GM12878 (cell line): ENCODE measurements around the gene RALGDS. TPM values are rescaled to one million over a fixed set of nuclear protein-coding genes. Genes with fewer than 3 reads are reported as not detected.

Experiments
- ATAC-seq: fragments of 200-7000 bp; cut with Tn5 transposase; 3 replicates; pipeline ENCODE4 v1.9.1; 2020; ENCODE audit warnings: mild to moderate bottlenecking, moderate library complexity
- BruUV-seq: library from RNA; stranded (reverse); fragments of 400-500 nt; replicated peaks from 2 replicates; lab custom pipeline; 2021; lab: Mats Ljungman, UMichigan
- CTCF ChIA-PET: fragments of 300-600 bp; sonication (Branson Sonifier 250); formaldehyde crosslinking; extraction: SDS; loops from one replicate; lab custom pipeline; 2021; ENCODE audit warnings: inconsistent platforms; lab: Yijun Ruan, JAX
- POLR2A ChIA-PET: fragments of 350-600 bp; formaldehyde crosslinking; extraction: SDS; loops from one replicate; lab custom pipeline; 2021; ENCODE audit warnings: inconsistent platforms; lab: Charles Lee
- RAD21 ChIA-PET: fragments of 300-600 bp; sonication (Branson Sonifier 250); formaldehyde crosslinking; loops from one replicate; lab custom pipeline; 2023; ENCODE audit warnings: antibody characterized with exemption; ENCODE audit not compliant: unreplicated experiment; lab: Charles Lee
- SMC1A ChIA-PET: fragments of 300-600 bp; sonication (Branson Sonifier 250); formaldehyde crosslinking; loops from one replicate; lab custom pipeline; 2023; ENCODE audit not compliant: unreplicated experiment, uncharacterized antibody; lab: Charles Lee
- DNase-seq: peaks from one replicate; pipeline ENCODE4 v3.0.0-alpha.2; 2011; ENCODE audit warnings: low read depth, low spot score
- FAIRE-seq: peaks from 3 replicates; lab custom pipeline; 2011; peaks lifted over from hg19 to GRCh38; lab: Jason Lieb, UNC
- H2AFZ ChIP-seq: 2 replicates; pipeline ENCODE4 v1.6.0; 2011; ENCODE audit warnings: low read depth, low read length, control low read depth; ENCODE audit not compliant: control insufficient read depth
- H3K27ac ChIP-seq: 2 replicates; pipeline ENCODE4 v1.5.1; 2011; ENCODE audit warnings: control low read depth; ENCODE audit not compliant: control insufficient read depth, insufficient read depth
- H3K27me3 ChIP-seq, 2 experiments: replicated peaks in 1 of 2; 2 replicates each; pipeline versions ENCODE4 v1.6.0 to v1.6.1; 2011; ENCODE audit warnings: low read length in 1 of 2; ENCODE audit not compliant: control insufficient read depth in 2 of 2, insufficient read depth in 2 of 2
- H3K36me3 ChIP-seq, 2 experiments: 2 replicates each; pipeline ENCODE4 v1.5.1; 2011; ENCODE audit warnings: low read length in 1 of 2; ENCODE audit not compliant: control insufficient read depth in 2 of 2, insufficient read depth in 2 of 2
- H3K4me1 ChIP-seq: 2 replicates; pipeline ENCODE4 v1.6.1; 2011; ENCODE audit warnings: mild to moderate bottlenecking, low read length, moderate library complexity, mixed read lengths; ENCODE audit not compliant: control insufficient read depth, insufficient read depth
- H3K4me2 ChIP-seq: 2 replicates; pipeline ENCODE4 v1.6.0; 2011; ENCODE audit warnings: control low read depth; ENCODE audit not compliant: control insufficient read depth, insufficient read depth
- H3K4me3 ChIP-seq: fragments of 200-600 bp; sonication (generic); 2 replicates; pipeline ENCODE4 v1.5.1; 2016
- H3K79me2 ChIP-seq: 2 replicates; pipeline ENCODE4 v1.6.0; 2011; ENCODE audit warnings: low read length; ENCODE audit not compliant: control insufficient read depth, insufficient read depth
- H3K9ac ChIP-seq: 2 replicates; pipeline ENCODE4 v1.8.0; 2011; ENCODE audit warnings: low read length, control low read depth, mixed read lengths; ENCODE audit not compliant: control insufficient read depth, insufficient read depth
- H3K9me3 ChIP-seq: replicated peaks from 3 replicates; pipeline ENCODE4 v1.5.1; 2011; ENCODE audit warnings: mild to moderate bottlenecking, low read length; ENCODE audit not compliant: control insufficient read depth, insufficient read depth
- H4K20me1 ChIP-seq: 2 replicates; pipeline ENCODE4 v1.6.0; 2011; ENCODE audit not compliant: control insufficient read depth, insufficient read depth
- BACH1 ChIP-seq: fragments of 450-650 bp; IDR thresholded peaks from 2 replicates; pipeline ENCODE4 v1.6.1; 2017; ENCODE audit warnings: mild to moderate bottlenecking, borderline replicate concordance
- BMI1 ChIP-seq: fragments of 450-650 bp; IDR thresholded peaks from 2 replicates; pipeline ENCODE4 v1.6.1; 2016; ENCODE audit warnings: mild to moderate bottlenecking, moderate library complexity, borderline replicate concordance
- FOXK2 ChIP-seq: fragments of 450-650 bp; IDR thresholded peaks from 2 replicates; pipeline ENCODE4 v1.6.1; 2017; ENCODE audit warnings: mild to moderate bottlenecking, moderate library complexity
- HDAC2 ChIP-seq: fragments of 200-600 bp; sonication (generic); IDR thresholded peaks from 2 replicates; pipeline ENCODE4 v1.6.1; 2017
- IKZF2 ChIP-seq, 2 experiments: fragments of 450-650 bp; IDR thresholded peaks; 2 replicates each; pipeline ENCODE4 v1.6.1; 2017; ENCODE audit warnings: mild to moderate bottlenecking in 2 of 2, moderate library complexity in 2 of 2
- KLF5 ChIP-seq: fragments of 450-650 bp; IDR thresholded peaks from 2 replicates; pipeline ENCODE4 v1.6.1; 2014; ENCODE audit warnings: mild to moderate bottlenecking; ENCODE audit not compliant: partially characterized antibody
- MTA2 ChIP-seq: fragments of 450-650 bp; IDR thresholded peaks from 2 replicates; pipeline ENCODE4 v1.6.1; 2016; ENCODE audit warnings: low read depth, mild to moderate bottlenecking, moderate library complexity
- NR2C1 ChIP-seq: fragments of 450-650 bp; IDR thresholded peaks from 2 replicates; pipeline ENCODE4 v1.6.1; 2017; ENCODE audit warnings: antibody characterized with exemption, mild to moderate bottlenecking, moderate library complexity
- PAX8 ChIP-seq: fragments of 450-650 bp; IDR thresholded peaks from 2 replicates; pipeline ENCODE4 v1.6.1; 2017; ENCODE audit warnings: mild to moderate bottlenecking, moderate library complexity
- STAT1 ChIP-seq: fragments of 450-650 bp; conservative IDR thresholded peaks from 2 replicates; pipeline ENCODE4 v1.6.1; 2014; ENCODE audit warnings: antibody characterized with exemption, mild to moderate bottlenecking
- ZNF207 ChIP-seq: fragments of 450-650 bp; IDR thresholded peaks from 2 replicates; pipeline ENCODE4 v1.6.1; 2014; ENCODE audit warnings: antibody characterized with exemption, mild to moderate bottlenecking, borderline replicate concordance
- ZNF217 ChIP-seq: fragments of 450-650 bp; IDR thresholded peaks from 2 replicates; pipeline ENCODE4 v1.6.1; 2017; ENCODE audit warnings: antibody characterized with exemption, mild to moderate bottlenecking
- ZNF384 ChIP-seq: IDR thresholded peaks from 2 replicates; pipeline ENCODE4 v1.6.1; 2012; ENCODE audit warnings: low read depth, mild to moderate bottlenecking, low read length, improper control_type of control experiment, borderline replicate concordance
- WGBS: methylation state at CpG from one replicate; pipeline ENCODE4 v1.1.6; 2016; ENCODE audit warnings: low lambda C conversion rate; ENCODE audit not compliant: insufficient replicate concordance, insufficient coverage; ENCODE audit errors: missing lambda C conversion rate; 5-methylcytosine and 5-hydroxymethylcytosine counted together
- in situ Hi-C: fragments of 300-500 bp; cut with MboI; formaldehyde crosslinking; loops from 9 replicates; pipeline ENCODE4 v1.14.3; 2018; ENCODE audit warnings: mixed read lengths
- intact Hi-C: fragments of 100-400 bp; cut with micrococcal nuclease; formaldehyde crosslinking; loops from one replicate; pipeline ENCODE4 v1.14.2; 2022; ENCODE audit not compliant: unreplicated experiment
- polyA plus RNA-seq, 11 experiments: library from polyadenylated mRNA; depleted of rRNA in 4 of 11; unstranded in 6 of 11; stranded (reverse) in 5 of 11; fragments of >200 nt; fragmentation: Nextera tagmentation in 4 of 11; fragmentation: Illumina TruSeq in 1 of 11; extraction: Ambion mirVana in 4 of 11; extraction: Trizol in 1 of 11; gene quantifications; 1 replicate in 1 of 11; 2 replicates in 10 of 11; pipeline versions ENCODE4 v1.2.1 to v1.2.3, GENCODE V29; 2011 to 2016; ENCODE audit warnings: inconsistent platforms in 2 of 11, missing spikeins in 2 of 11, low read depth in 1 of 11
- total RNA-seq, 4 experiments: library from RNA; depleted of rRNA in 3 of 4; stranded (reverse); fragments of >200 nt in 3 of 4; fragmentation: Illumina TruSeq in 1 of 4; extraction: Trizol in 1 of 4; gene quantifications; 2 replicates each; pipeline versions ENCODE4 v1.2.1 to v1.2.3, GENCODE V29; 2013 to 2021
- TF ChIP-seq, protein P1 (sequence below): fragments of 450-650 bp; conservative IDR thresholded peaks from 2 replicates; pipeline ENCODE4 v1.6.1; 2017; ENCODE audit warnings: mild to moderate bottlenecking, moderate library complexity
- TF ChIP-seq, protein P2 (sequence below): fragments of 450-650 bp; IDR thresholded peaks from 2 replicates; pipeline ENCODE4 v1.6.1; 2017; ENCODE audit warnings: antibody characterized with exemption, mild to moderate bottlenecking, moderate library complexity
- TF ChIP-seq, protein P3 (sequence below): IDR thresholded peaks from 2 replicates; pipeline ENCODE4 v1.6.1; 2011; ENCODE audit warnings: borderline replicate concordance, low read depth, mild to moderate bottlenecking, moderate library complexity, mixed read lengths, low read length; ENCODE audit not compliant: insufficient read depth; ENCODE audit errors: extremely low read length

The RALGDS gene
- total and polyA plus RNA-seq, 10 of the 15 experiments (the other 5 are each of a cell fraction or from before 2014, with no cell fraction given) = 1.3 to 48.6 (median 21.2) TPM

DNA sequence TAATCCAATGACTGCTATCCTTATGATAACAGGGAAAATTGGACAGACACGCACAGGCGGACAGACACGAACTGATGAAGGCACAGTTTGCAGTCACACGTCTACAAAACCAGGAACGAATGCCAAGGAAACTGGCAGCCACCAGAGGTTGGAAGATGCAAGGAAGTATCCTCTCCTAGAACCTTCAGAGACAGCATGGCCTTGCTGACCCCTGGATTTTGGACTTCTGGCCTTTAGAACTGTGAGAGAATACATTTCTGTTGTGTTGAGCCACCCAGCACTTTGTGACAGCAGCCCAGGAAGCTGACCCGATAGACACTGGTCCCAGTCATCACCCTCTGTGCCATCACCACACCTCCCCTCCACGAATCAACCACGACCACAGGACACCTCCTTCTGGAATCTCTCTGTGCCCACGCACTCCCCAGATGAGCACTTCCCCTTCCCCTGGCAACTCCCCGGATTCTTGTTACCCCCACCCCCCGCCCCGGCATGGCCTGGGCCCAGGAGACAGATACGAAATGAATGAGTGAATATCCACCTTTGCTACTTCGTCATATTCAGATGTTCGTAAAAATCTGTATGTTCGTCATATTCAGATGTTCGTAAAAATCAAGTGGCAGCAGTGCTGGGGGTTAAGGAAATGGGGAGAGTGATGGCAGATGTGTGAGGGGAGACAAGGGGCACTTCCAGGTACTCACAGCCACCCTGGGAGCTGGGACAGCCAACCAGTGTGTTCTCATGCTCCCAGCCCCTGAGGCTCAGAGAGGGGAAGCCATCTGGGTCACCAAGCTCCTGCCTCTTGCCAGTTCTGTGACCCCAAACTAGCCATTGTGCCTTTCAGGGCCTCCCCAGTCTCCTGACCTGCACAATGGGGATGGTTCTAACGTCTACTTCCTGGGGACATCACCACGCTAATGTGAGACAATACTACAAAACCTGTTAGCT is 24.1 kb upstream of the RALGDS start:
- no peak overlapping the region for H2AFZ ChIP-seq
- in situ Hi-C loops (loop anchor here (5.0 to 25.0 kb wide), 2 partner anchors 38 to 1883 kb away; no protein-coding TSS in a partner anchor), intact Hi-C loops (loop anchor here (1.0 to 5.0 kb wide), 3 partner anchors 30 to 123 kb away; no protein-coding TSS in a partner anchor)
- WGBS = 52% methylated on average over 19 of the region's 19 CpGs
- ChIA-PET CTCF (interaction anchor here (0.6 to 8.7 kb wide), 28 partner anchors 8 to 227 kb away, joined by 3 to 401 read pairs (median 6); partner anchors contain the start of genes GFI1B, GTF3C5 and RALGDS), SMC1A (interaction anchor here (0.7 to 6.0 kb wide), 15 partner anchors 12 to 199 kb away, joined by 3 to 48 read pairs (median 7); no protein-coding TSS in a partner anchor), POLR2A (interaction anchor here (0.5 to 4.9 kb wide), 9 partner anchors 11 to 283 kb away, joined by 3 to 66 read pairs (median 6); partner anchors contain the start of genes MED22 and RPL7A), RAD21 (interaction anchor here (0.9 to 8.2 kb wide), 16 partner anchors 10 to 123 kb away, joined by 3 to 219 read pairs (median 7); partner anchors contain the start of genes GTF3C5 and RALGDS)
- DNase-seq (no peak), ATAC-seq (no peak), FAIRE-seq (peak; percentile 18)
- H3K4me1 ChIP-seq = peaks cover 48% of the 10 kb centered on the region
- no peaks in the 10 kb centered on the region for H3K9me3 ChIP-seq
- H3K4me2 ChIP-seq = peak overlapping the region; percentile 70
- no peak overlapping the region for H3K27ac ChIP-seq
- H3K9ac ChIP-seq = peak overlapping the region; percentile 24; the same call in 1 of the 2 replicates
- no peak overlapping the region for H3K4me3 ChIP-seq
- H3K79me2 ChIP-seq = peaks cover 74% of the 10 kb centered on the region
- BruUV-seq = TSS peak; percentile 41
- no peaks in the 10 kb centered on the region for H3K27me3 ChIP-seq
- no peaks in the 10 kb centered on the region for H3K36me3 ChIP-seq
- no peaks in the 10 kb centered on the region for H4K20me1 ChIP-seq
- TF ChIP-seq IKZF2 (IDR thresholded peaks at IDR 0.05) (no peak), PAX8 (no peak), ZNF384 (no peak), HDAC2 (no peak), MTA2 (no peak), BACH1 (no peak), KLF5 (no peak), BMI1 (no peak), FOXK2 (no peak), ZNF217 (no peak), STAT1 (no peak), NR2C1 (no peak), ZNF207 (no peak)
- TF ChIP-seq, protein P1, sequence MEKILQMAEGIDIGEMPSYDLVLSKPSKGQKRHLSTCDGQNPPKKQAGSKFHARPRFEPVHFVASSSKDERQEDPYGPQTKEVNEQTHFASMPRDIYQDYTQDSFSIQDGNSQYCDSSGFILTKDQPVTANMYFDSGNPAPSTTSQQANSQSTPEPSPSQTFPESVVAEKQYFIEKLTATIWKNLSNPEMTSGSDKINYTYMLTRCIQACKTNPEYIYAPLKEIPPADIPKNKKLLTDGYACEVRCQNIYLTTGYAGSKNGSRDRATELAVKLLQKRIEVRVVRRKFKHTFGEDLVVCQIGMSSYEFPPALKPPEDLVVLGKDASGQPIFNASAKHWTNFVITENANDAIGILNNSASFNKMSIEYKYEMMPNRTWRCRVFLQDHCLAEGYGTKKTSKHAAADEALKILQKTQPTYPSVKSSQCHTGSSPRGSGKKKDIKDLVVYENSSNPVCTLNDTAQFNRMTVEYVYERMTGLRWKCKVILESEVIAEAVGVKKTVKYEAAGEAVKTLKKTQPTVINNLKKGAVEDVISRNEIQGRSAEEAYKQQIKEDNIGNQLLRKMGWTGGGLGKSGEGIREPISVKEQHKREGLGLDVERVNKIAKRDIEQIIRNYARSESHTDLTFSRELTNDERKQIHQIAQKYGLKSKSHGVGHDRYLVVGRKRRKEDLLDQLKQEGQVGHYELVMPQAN = no peak
- TF ChIP-seq, protein P2, sequence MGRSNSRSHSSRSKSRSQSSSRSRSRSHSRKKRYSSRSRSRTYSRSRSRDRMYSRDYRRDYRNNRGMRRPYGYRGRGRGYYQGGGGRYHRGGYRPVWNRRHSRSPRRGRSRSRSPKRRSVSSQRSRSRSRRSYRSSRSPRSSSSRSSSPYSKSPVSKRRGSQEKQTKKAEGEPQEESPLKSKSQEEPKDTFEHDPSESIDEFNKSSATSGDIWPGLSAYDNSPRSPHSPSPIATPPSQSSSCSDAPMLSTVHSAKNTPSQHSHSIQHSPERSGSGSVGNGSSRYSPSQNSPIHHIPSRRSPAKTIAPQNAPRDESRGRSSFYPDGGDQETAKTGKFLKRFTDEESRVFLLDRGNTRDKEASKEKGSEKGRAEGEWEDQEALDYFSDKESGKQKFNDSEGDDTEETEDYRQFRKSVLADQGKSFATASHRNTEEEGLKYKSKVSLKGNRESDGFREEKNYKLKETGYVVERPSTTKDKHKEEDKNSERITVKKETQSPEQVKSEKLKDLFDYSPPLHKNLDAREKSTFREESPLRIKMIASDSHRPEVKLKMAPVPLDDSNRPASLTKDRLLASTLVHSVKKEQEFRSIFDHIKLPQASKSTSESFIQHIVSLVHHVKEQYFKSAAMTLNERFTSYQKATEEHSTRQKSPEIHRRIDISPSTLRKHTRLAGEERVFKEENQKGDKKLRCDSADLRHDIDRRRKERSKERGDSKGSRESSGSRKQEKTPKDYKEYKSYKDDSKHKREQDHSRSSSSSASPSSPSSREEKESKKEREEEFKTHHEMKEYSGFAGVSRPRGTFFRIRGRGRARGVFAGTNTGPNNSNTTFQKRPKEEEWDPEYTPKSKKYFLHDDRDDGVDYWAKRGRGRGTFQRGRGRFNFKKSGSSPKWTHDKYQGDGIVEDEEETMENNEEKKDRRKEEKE = no peak
- TF ChIP-seq, protein P3, sequence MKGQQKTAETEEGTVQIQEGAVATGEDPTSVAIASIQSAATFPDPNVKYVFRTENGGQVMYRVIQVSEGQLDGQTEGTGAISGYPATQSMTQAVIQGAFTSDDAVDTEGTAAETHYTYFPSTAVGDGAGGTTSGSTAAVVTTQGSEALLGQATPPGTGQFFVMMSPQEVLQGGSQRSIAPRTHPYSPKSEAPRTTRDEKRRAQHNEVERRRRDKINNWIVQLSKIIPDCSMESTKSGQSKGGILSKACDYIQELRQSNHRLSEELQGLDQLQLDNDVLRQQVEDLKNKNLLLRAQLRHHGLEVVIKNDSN = no peak
